Panc1 (cell line): ENCODE results near the gene CLCN7. TPM values are rescaled to one million over a fixed set of nuclear protein-coding genes. Genes with fewer than 3 reads are reported as not detected.

ENCODE experiments used
- ATAC-seq: fragments of 200-7000 bp; cut with Tn5 transposase; 2 replicates; pipeline ENCODE4 v1.9.1; 2020; ENCODE audit warnings: mild to moderate bottlenecking, moderate library complexity
- BruUV-seq: library from RNA; stranded (reverse); fragments of 400-500 nt; replicated peaks from 2 replicates; lab custom pipeline; 2021; lab: Mats Ljungman, UMichigan
- CTCF ChIA-PET: fragments of 300-600 bp; sonication (Branson Sonifier 250); formaldehyde crosslinking; loops from one replicate; lab custom pipeline; 2022; ENCODE audit warnings: antibody characterized with exemption; lab: Charles Lee
- POLR2A ChIA-PET: fragments of 300-600 bp; sonication (Branson Sonifier 250); formaldehyde crosslinking; loops from one replicate; lab custom pipeline; 2022; ENCODE audit warnings: antibody characterized with exemption; lab: Charles Lee
- DNase-seq: peaks from one replicate; pipeline ENCODE4 v3.0.0-alpha.2; 2010; ENCODE audit warnings: low read depth, low spot score
- H3K27ac ChIP-seq: 2 replicates; pipeline ENCODE4 v1.5.1; 2011; ENCODE audit warnings: mild to moderate bottlenecking, low read length, inconsistent platforms
- H3K27me3 ChIP-seq: fragments of 200-500 bp; sonication (Bioruptor generic); 2 replicates; pipeline ENCODE4 v1.6.0; 2014; ENCODE audit warnings: low read length, inconsistent platforms; ENCODE audit not compliant: control insufficient read depth, insufficient read depth
- H3K36me3 ChIP-seq: fragments of 200-500 bp; sonication (Bioruptor generic); 2 replicates; pipeline ENCODE4 v1.5.1; 2014; ENCODE audit warnings: inconsistent platforms, mild to moderate bottlenecking, low read length, moderate library complexity; ENCODE audit not compliant: control insufficient read depth, insufficient read depth
- H3K4me1 ChIP-seq: 2 replicates; pipeline ENCODE4 v1.5.1; 2011; ENCODE audit warnings: inconsistent platforms, mild to moderate bottlenecking, low read length, moderate library complexity; ENCODE audit not compliant: control insufficient read depth, insufficient read depth
- H3K4me3 ChIP-seq, 2 experiments: 2 replicates each; pipeline ENCODE4 v1.5.1; 2011 to 2012; ENCODE audit warnings: low read depth in 2 of 2, low read length in 2 of 2, mild to moderate bottlenecking in 2 of 2, inconsistent platforms in 1 of 2, moderate library complexity in 1 of 2
- H3K9me3 ChIP-seq: fragments of 200-500 bp; sonication (Bioruptor generic); 2 replicates; pipeline ENCODE4 v1.5.1; 2014; ENCODE audit warnings: low read depth, mild to moderate bottlenecking, inconsistent platforms, low read length, moderate library complexity; ENCODE audit not compliant: control insufficient read depth, insufficient read depth
- POLR2AphosphoS5 ChIP-seq: IDR thresholded peaks from 2 replicates; pipeline ENCODE4 v1.6.1; 2012; ENCODE audit warnings: mild to moderate bottlenecking, low read depth, low read length, moderate library complexity
- REST ChIP-seq, 2 experiments: IDR thresholded peaks; 2 replicates each; pipeline ENCODE4 v1.6.1; 2011 to 2012; ENCODE audit warnings: low read depth in 2 of 2, control low read depth in 1 of 2, low read length in 1 of 2, mild to moderate bottlenecking in 1 of 2, moderate library complexity in 1 of 2; ENCODE audit not compliant: insufficient read depth in 1 of 2
- SIN3A ChIP-seq: IDR thresholded peaks from 2 replicates; pipeline ENCODE4 v1.6.1; 2012; ENCODE audit warnings: low read depth, mild to moderate bottlenecking, low read length, moderate library complexity, borderline replicate concordance; ENCODE audit not compliant: insufficient read depth
- TCF7L2 ChIP-seq: IDR thresholded peaks from 2 replicates; pipeline ENCODE4 v1.6.1; 2011; ENCODE audit warnings: mild to moderate bottlenecking, low read depth, low read length, inconsistent platforms
- in situ Hi-C: cut with HindIII; loops from 2 replicates; pipeline ENCODE4 v1.10.0; 2016; ENCODE audit warnings: low sequenced_read_pairs, low pct_unique_long_range_greater_than_20kb
- intact Hi-C: fragments of 100-400 bp; cut with micrococcal nuclease; formaldehyde crosslinking; loops from one replicate; pipeline ENCODE4 v1.10.0; 2022; ENCODE audit not compliant: unreplicated experiment
- total RNA-seq: library from RNA; stranded (reverse); gene quantifications from one replicate; pipeline ENCODE4 v1.2.1, GENCODE V29; 2021; ENCODE audit not compliant: unreplicated experiment
- TF ChIP-seq, protein P1 (sequence below): fragments of 450-650 bp; IDR thresholded peaks from 2 replicates; pipeline ENCODE4 v1.5.1; 2017; ENCODE audit warnings: mild to moderate bottlenecking

The CLCN7 gene
- total RNA-seq, 1 experiment from 2014 or later: 179 TPM

DNA sequence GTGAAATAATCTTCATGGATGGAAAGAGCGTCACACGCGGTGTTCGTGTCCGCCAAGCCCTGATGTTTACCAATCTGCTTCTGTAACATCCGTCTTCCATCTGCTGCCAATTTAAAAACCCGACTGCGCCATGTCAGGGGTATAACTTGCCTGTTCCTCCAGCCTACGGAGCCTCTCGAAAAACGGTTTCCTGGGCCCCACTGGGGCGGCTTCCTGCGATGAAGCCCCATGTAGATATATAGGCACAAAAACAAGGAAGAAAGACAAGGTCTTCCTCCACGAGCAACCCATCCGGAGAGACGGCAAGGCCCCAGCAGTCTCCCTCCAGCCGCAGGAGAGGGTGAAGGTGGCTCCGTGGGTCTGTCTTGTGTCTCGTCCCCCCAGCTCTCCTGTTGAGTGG, 13.8 kb upstream of the CLCN7 start, which contains the start of gene PTX4:
TSS of gene PTX4 (minus strand) at position 326 of the 400 bp plus-strand sequence. CDS start at position 291, 35 bp downstream.
- in situ Hi-C loops: no loop called here
- no peaks in the 10 kb centered on the region for H3K9me3 ChIP-seq
- no peak for ATAC-seq
- TF ChIP-seq, protein P1, sequence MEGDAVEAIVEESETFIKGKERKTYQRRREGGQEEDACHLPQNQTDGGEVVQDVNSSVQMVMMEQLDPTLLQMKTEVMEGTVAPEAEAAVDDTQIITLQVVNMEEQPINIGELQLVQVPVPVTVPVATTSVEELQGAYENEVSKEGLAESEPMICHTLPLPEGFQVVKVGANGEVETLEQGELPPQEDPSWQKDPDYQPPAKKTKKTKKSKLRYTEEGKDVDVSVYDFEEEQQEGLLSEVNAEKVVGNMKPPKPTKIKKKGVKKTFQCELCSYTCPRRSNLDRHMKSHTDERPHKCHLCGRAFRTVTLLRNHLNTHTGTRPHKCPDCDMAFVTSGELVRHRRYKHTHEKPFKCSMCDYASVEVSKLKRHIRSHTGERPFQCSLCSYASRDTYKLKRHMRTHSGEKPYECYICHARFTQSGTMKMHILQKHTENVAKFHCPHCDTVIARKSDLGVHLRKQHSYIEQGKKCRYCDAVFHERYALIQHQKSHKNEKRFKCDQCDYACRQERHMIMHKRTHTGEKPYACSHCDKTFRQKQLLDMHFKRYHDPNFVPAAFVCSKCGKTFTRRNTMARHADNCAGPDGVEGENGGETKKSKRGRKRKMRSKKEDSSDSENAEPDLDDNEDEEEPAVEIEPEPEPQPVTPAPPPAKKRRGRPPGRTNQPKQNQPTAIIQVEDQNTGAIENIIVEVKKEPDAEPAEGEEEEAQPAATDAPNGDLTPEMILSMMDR: no peak
- TF ChIP-seq POLR2AphosphoS5: no peak
- TF ChIP-seq REST (IDR thresholded peaks at IDR 0.05; ENCODE audit: insufficient read depth in 1 of 2, low read depth in 2 of 2, low read length in 1 of 2): no peak
- TF ChIP-seq SIN3A: no peak
- no peak for TF ChIP-seq TCF7L2
- intact Hi-C loops: no loop called here
- no peak for DNase-seq
- no peak within 1 kb of the TSS for H3K27ac ChIP-seq
- no TSS peak for BruUV-seq
- peaks cover under 1% of the 10 kb centered on the region; the same call in 1 of the 2 replicates for H3K36me3 ChIP-seq
- peaks cover 7% of the 10 kb centered on the region for H3K4me1 ChIP-seq
- POLR2A ChIA-PET: no interaction called here
- CTCF ChIA-PET: no interaction called here
- no peaks in the 10 kb centered on the region for H3K27me3 ChIP-seq
- no peak within 1 kb of the TSS for H3K4me3 ChIP-seq

GRCh38 chr16:1488054-1488601, 13.3 kb upstream of the CLCN7 start:
- H3K4me3 ChIP-seq: no peak overlapping the region
- POLR2A ChIA-PET: no interaction called here
- no peak overlapping the region for H3K27ac ChIP-seq
- intact Hi-C loops (no loop called here), in situ Hi-C loops (no loop called here)
- peaks cover 7% of the 10 kb centered on the region for H3K4me1 ChIP-seq
- BruUV-seq: no TSS peak
- DNase-seq: no peak
- H3K9me3 ChIP-seq: no peaks in the 10 kb centered on the region
- CTCF ChIA-PET: no interaction called here
- no peaks in the 10 kb centered on the region for H3K27me3 ChIP-seq
- TF ChIP-seq POLR2AphosphoS5 (no peak), SIN3A (no peak), TCF7L2 (no peak), REST (IDR thresholded peaks at IDR 0.05; ENCODE audit: insufficient read depth in 1 of 2, low read depth in 2 of 2, low read length in 1 of 2) (no peak)
- TF ChIP-seq, protein P1: no peak
- no peak for ATAC-seq
- H3K36me3 ChIP-seq: no peaks in the 10 kb centered on the region
